Fibroblast of the aortic adventitia (primary cell): ENCODE measurements around the gene PCSK6. TPM values are rescaled to one million over a fixed set of nuclear protein-coding genes. Genes with fewer than 3 reads are reported as not detected.

Source experiments
- DNase-seq: peaks from one replicate; pipeline ENCODE4 v3.0.0-alpha.2; 2010; ENCODE audit warnings: low read depth
- H3K4me3 ChIP-seq: 2 replicates; pipeline ENCODE4 v1.5.1; 2011; ENCODE audit warnings: low read depth, mild to moderate bottlenecking, control low read depth, low read length, moderate library complexity
- total RNA-seq: library from RNA; depleted of rRNA; stranded (reverse); fragments of >200 nt; gene quantifications from 2 replicates; pipeline ENCODE4 v1.2.3, GENCODE V29; 2012; ENCODE audit warnings: low replicate concordance
- TF ChIP-seq, protein P1 (sequence below): IDR thresholded peaks from 2 replicates; pipeline ENCODE4 v1.5.1; 2011; ENCODE audit warnings: mild to moderate bottlenecking, low read length, control low read depth, inconsistent platforms; ENCODE audit not compliant: insufficient read depth

PCSK6 gene
- total RNA-seq, 1 donor, result 0.81 TPM

DNA sequence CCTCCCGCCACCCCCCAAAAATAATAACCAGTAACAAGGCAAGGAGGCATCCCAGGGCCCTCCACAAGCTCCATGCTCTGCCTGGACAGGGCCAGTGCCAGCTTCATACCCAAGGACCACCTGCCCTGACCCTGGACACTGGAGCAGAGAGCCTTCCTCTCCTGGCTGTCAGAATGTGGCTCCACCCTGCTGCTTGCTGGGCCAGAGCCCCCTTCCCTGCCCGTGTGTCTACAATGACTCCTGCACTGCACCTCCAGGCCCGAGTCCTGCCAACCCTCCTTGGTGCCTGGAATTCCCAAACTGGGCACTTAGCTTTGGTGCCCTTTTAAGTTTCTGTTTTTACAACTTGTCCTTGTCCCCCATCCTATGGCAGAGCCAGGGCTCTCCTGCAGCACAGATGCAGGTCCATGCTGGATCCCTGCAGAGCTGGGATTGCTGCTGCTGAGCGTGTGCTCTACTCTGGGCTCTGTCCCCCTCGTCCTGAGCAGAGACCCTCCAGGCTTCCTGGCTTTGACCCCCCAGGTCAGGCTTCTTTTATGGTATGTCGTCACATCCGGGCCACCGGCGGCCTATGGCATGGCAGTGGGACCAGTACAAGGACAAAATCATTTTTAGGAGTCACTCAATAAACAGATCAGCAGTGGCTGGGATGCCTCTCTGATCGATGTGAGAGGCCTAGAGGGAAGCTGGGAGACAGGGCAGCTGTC is 183.0 kb downstream of the PCSK6 start:
- no peak overlapping the region for H3K4me3 ChIP-seq
- TF ChIP-seq, protein P1, sequence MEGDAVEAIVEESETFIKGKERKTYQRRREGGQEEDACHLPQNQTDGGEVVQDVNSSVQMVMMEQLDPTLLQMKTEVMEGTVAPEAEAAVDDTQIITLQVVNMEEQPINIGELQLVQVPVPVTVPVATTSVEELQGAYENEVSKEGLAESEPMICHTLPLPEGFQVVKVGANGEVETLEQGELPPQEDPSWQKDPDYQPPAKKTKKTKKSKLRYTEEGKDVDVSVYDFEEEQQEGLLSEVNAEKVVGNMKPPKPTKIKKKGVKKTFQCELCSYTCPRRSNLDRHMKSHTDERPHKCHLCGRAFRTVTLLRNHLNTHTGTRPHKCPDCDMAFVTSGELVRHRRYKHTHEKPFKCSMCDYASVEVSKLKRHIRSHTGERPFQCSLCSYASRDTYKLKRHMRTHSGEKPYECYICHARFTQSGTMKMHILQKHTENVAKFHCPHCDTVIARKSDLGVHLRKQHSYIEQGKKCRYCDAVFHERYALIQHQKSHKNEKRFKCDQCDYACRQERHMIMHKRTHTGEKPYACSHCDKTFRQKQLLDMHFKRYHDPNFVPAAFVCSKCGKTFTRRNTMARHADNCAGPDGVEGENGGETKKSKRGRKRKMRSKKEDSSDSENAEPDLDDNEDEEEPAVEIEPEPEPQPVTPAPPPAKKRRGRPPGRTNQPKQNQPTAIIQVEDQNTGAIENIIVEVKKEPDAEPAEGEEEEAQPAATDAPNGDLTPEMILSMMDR, result no peak
- no peak for DNase-seq

DNA sequence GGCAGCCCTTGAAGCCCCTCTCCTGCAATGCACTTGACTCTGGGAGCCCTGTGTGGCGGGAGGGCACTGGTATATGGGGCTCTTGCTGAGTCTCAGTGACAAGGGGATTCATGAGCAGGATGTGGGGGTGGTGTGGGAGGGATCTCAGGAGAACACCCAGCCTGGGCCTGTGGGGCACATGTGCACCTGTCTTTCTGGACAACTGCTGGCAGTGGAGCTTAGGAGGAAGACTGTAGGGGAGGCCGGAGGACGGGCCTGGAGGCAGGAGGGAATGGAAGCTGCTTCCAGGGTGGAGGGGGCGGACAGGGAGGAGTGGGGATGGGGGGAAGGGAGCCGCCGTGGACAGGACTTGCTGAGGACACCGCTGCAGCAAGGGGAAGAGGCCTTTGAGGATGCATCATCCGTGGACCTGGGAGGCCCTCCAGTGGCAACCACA is 183.7 kb downstream of the PCSK6 start:
- DNase-seq, result no peak
- TF ChIP-seq, protein P1, result no peak
- H3K4me3 ChIP-seq, result no peak overlapping the region

DNA sequence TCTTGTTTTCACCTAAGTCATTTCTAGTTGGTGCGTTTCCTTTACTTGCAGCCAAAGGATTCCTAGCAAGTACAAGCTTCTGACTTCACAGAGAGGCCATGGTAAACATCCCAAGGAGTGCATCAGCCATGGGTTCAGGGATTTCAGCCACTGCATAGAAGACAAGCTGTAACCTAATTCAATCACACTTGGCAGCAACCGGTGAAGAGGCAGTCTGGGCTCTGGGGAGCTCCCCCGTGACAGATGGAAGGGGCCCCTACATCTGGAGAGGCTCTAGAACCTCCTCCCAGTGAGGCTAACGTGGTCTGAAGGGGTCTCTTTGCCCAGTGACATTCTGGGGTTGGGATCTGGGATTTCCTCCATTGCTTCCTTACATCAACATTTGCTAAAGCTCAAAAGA is 186.1 kb downstream of the PCSK6 start:
- TF ChIP-seq, protein P1, result no peak
- no peak overlapping the region for H3K4me3 ChIP-seq
- no peak for DNase-seq

DNA sequence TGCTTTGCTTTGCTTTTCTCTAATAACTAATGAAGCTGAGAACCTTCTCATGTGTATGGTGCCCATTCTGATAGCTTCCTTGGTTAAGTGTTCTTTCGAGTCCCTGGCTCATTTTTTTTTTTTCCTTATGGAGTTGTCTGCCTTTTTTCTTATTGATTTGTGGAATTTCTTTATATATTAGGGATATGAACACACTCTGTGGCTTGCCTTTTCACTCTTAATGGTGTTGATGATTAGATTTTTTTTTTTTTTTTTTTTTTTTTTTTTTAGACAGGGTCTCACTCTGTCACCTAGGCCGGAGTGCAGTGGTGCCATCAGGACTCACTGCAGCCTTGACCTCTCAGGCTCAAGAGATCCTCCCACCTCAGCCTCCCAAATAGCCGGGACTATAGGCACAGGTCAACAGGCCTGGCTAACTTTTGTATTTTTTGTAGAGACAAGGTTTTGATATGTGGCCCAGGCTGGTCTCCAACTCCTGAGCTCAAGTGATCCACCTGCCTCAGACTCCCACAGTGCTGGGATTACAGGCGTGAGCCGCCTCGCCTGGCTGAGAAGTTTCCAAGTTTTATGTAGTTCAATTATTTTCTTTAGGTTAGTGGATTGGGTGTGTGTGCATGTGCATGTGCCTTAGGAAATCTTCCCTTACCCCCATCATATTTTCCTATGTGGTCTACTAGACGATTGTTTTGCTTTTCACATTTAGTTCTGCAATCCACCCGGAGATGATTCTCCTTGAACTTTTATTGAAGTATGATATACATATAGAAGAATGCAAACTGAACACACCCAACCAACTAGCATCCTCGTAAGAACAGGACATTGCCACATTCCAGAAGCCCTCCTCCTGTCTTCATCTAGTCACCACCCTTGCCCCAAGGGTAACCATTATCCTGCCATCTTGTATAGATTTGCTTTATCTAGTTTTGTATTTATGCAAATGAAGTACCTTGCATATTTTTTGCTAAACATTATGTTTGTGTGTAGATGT is 192.8 kb downstream of the PCSK6 start:
- peak overlapping the region; percentile 96 for H3K4me3 ChIP-seq
- TF ChIP-seq, protein P1, result no peak
- DNase-seq, result no peak

DNA sequence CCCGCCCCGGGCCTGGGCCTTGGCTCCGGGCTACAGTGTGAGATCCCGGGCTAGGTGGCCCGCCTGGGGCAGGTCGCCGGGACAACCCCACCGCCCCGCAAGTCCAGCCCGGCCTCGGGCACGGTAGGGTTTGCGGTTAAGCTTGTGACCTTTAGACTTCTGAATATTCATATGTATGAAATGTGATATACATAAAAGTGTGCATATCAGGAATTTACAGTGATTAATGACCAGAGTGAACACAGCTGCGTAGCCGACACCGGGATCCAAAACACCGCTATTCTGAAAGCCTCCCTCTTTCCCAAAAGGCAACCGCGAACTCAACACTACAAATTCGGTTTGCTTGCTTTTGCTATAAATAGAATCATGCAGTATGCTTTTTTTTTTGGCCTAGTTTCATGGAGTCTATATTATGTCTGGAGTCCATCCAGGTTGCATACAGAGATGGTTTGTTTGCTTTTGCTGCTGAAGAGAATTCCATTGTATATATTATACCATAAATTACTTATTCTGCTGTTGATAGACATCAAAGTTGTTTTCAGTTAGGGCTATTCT is 193.8 kb downstream of the PCSK6 start:
- DNase-seq, result peak; percentile 13
- TF ChIP-seq, protein P1, result no peak
- H3K4me3 ChIP-seq, result peak overlapping the region; percentile 96

DNA sequence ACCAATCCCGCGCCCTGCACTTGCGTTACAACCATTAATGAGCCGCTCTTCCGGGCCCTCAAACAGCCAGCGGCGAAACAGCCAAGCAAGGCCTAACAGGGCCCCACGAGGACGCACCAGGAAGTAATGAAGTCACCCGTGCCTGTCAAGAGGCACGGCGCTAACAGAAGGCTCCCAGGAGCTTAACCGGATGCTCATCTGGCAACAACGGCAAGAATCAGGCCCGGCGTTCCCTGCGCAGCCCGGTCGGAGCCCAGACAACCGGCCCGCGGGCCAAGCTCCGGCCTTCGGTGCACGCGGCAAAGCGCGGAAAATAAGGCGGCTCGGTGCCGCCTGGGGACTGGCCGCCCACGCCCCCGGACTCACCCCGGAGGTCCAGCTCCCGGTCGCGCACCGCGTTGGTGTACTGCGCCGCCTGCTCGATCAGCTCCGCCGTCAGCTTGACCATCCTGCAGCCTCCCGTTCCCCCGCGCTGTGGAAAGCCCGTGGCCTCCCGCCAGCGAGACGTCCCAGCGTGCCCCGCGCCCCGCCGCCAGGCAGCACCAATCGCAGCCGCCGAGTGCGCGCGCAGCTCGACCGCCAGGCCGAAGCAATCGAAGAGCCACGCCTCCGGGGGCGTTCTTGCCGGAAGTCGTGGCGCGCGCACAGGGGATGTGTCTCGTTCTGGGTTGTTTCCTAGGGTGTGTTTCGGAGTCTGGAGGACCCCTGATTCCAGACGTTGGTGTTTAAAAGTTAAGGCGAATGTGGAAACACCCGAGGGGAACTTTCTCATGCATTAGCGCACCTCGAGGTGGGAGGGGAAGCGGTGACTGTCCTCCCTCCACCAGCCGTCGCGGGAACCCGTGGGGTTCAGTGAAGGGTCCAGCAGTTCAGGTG is 194.5 kb downstream of the PCSK6 start, which contains the start of gene SNRPA1:
Gene SNRPA1, minus strand, starts transcription at position 518 of the 876 bp plus-strand sequence. Its CDS starts 70 bp downstream, at position 448.
- DNase-seq, result peak; percentile 92
- TF ChIP-seq, protein P1, result no peak
- H3K4me3 ChIP-seq, result peak within 1 kb of the TSS; percentile 96
